Medulla oblongata (tissue), 1 donor: Measurements from ENCODE around the gene PFKFB2.

Source experiments
- DNase-seq: peaks from one replicate; pipeline ENCODE4 v3.0.0-alpha.2; 2015; ENCODE audit errors: extremely low spot score

PFKFB2 gene

DNA sequence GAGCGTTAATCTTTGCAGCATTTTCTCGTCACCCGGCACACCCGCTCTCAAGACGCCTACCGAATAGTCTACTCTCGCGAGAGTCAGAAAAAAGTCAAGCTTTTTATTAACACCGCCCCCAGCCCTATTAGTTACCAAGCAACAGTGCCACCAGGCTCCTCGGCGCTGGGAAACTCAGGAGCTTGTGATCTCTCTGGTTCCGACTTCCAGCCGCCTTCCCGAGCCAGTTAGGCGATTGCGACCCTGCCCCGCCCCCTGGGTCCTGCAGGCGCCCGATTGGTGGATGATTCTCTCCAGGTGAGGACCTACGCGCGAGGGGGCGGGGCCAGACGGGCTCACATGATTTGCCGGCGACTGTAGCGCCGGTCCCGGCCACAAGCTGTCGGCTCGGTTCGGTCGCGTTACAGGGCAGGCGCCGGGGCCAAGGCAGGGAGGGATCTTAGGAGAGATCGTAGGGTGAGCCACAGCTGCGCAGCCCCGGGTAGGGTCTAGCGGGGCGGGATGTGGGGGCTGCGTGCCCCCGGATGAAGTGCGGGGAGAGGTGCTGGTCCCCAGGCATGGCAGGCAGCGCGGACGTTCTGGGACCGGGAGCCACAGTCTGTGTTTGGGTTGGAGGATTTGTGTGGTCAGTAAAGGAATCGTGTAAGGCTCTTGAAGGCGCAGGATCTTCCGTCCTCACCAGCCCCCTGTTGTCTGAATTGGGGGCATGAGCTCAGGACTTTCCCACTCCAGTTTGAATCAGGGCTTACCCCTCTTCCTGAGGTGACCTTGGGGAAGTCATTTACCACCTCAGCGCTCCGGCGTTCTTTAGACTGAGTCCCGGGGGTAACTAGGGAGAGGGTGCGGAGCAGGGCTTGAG, at the start of gene PFKFB2:
Gene PFKFB2, plus strand, starts transcription at position 365 of the 859 bp plus-strand sequence. CDS start 1,443 bp downstream, outside the sequence.
- DNase-seq, result peak; percentile 98

DNA sequence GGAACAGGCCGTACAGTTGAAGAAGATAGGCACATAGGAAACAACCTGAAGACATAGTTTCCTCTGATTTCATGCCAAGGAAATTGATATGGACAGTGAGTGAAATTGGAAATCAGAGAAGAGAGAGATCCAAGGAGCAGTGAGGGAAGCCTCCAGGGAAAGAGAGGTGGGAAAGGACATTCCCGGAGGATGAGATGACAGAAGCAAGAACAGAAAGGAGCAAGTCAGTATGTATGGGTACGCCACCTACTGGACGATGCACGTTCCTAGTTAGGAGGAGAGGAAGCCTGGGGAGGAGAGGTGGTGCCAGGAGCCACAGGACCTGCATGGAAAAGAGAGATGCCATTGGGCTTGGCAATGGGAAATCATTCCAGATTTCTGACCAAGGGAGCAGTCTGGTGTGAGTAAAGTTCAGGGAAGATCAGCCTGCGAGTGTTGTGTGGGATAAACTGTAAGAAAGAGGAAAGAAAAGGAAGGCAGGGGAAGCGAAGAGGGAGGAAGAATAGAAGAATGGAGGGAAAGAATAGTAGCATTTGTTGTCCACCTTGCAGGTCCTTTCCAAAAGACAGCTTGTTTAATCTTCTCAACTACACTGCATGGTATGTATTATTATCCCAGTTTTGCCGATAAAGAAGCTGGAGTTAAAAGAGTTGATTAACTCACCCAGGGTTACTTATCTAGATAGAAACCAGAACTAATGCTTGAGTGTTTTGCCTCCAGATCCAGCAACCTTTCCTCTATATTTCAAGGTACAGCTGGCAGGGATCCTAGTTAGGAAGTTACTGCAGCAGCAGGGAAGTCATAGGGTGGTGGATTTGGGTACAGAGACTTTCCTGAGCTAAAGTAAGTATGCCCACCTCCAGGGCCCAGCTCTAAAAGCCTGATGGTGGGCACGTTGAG, 47.9 kb upstream of the PFKFB2 start:
- peak; percentile 53 for DNase-seq

DNA sequence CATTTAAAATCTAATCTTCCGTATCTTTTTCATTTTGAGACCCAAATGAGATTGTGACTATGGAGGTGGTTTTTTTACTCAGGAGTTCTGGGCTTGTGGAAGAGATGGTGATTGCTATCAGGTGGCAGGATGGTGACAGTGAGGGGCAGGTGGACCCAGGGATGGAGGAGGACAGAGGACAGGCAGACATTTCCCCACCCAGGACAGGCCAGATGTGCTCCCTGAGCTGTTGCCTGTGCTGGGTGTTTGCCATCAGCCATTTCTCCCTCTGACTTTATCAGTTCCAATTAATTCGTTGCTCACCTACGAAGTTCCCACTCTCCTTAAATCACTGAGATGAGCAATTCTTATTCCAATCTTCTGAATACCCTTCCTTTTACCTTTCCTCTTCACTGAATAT, 47.0 kb upstream of the PFKFB2 start:
- no peak for DNase-seq

DNA sequence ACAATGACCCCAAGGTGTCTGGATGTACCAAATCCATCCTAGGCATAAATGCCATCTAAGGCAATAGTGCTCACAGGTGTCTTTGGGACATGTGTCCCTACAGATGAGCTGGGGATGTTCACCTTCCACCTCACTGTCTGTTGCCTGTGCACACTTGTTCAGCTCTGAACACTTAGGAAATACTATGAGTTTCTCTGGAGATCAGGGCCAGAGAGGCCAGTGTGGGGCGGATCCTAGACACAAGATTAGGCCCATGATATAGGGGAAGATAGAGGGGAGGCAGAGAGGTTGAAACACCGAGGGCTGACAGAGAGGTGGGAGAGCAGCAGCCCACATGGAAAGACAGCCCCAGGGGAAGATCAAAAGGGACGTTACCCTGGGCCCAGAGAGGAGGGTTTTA, 46.2 kb upstream of the PFKFB2 start:
- DNase-seq, result no peak

DNA sequence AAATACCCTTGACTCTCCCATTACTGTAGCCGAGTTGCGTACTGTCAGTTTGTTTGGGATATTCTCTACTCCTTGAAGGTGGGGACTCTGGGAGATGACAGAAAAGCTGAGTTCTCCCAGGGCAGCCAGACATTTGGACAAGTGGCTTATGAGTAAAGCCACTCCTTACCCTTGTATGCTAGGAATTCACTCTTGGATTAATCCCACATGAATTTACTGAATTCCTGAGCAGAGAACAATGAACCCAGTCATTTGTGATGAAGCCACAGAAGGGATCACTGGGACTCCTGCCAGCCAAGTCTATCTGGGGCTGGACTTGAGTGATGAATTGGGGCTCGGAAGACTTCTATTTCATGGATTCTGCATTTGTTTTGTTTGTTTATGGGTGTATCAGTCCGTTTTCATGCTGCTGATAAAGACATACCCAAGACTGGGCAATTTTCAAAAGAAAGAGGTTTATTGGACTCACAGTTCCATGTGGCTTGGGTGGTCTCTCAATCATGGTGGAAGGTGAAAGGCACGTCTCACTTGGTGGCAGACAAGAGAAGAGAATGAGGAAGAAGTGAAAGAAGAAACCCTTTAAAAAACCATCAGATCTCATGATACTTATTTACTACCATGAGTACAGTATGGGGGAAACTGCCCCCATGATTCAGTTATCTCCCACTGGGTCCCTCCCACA, 45.6 kb upstream of the PFKFB2 start:
- no peak for DNase-seq

DNA sequence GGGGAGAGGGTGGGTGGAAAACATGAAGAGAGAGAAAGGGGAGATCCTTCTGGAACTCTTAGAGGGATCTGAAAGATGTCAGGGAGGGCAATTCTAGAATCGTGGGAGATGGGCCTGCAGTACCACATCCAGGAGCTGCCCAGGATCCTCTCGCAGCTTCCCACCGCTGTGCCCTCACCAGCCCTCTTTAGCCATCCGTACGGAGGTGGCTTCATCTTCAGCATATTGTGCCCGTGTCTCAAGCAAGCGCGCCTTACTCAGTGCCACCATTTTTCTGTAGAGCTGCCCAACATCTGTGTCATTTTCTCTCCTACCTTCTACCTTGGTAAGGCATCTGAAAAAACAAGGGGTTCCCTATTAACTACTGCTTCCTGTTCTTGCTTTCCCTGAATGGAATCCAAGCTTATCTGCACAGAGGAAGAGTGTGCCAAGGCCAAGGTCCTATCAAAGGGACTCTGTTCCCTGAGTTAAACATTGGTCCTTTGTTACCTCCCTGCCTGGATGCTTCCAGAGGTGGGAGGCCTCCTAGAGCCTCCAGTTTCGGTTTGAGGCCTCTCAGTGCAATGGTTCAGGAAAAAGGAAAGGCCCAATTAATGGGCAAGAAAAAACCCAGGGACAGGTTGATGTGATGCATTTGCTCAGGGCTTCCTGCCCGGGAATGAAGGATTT, 43.8 kb upstream of the PFKFB2 start:
- no peak for DNase-seq

DNA sequence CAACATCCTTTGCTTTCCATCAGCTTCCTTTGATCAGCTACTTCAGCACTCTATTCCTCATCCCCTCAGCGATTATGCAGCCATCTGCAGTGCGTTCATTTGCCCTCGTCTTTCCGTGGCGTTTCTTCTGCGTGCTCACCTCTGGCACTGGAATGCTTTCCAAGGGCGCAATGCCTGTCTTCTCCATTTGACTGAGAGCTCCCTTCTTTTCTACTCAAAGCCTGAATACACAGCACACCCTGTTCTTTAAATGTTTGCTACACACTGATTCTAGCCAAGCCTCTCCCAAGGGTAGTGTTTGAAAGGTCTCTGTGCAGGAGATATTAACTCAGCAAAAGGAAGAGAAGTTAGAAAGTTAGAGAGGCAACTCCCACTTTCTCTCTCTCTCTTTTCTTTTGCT, 43.1 kb upstream of the PFKFB2 start:
- no peak for DNase-seq

DNA sequence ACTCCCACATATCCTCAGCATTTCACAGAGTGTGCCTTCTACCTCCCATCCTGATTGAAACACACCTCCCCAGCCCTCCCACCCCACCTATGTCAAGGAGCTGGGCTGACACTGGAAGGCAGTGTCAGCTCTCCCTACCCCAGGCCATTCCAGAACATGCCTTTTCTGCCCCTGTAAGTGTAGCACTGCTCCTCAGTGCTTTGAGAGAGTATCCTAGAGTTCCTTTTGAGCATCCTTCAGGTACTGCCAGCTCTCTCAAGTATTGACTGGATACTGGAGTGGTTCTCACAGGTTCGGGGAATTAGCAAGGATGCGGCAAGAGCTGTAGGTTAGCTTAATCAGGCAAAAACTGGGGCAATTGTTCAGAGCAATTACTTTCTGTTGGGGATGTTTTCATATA, 42.3 kb upstream of the PFKFB2 start:
- DNase-seq, result no peak

DNA sequence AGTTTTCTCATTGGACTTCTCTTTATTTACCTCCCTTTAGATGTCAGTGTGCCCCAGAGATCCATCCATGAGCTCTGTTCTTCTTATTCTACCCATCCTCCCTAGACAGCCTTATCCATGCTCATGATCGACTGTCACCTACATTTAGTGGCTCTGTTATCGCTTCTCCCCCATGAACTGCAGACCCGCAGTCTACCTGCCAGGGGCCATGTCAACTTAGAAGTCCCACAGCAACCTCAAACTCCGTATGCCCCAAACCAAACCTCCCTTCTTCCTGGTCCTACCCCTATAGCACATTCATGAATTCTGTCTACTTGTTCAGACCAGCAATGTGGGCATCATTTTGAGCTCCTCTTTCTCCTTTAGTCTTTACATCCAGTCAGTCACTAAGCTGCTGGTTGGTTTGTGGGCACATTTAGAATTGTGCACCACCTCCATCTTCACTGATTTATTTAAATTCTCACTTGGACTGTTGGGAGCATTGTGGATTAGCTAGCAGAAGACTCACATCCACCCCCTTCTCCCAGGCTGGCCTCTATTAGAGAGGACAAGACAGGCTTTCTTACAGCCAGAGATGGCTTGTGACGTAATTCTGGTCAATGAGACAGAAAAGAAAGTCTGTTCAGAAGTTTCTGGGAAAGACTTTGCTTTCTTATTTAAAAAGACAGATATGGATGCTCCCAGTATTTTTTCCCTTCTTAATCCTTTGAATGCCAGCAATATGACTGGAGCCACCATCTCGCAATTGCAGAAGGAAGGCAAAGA, 39.6 kb upstream of the PFKFB2 start:
- DNase-seq, result no peak

DNA sequence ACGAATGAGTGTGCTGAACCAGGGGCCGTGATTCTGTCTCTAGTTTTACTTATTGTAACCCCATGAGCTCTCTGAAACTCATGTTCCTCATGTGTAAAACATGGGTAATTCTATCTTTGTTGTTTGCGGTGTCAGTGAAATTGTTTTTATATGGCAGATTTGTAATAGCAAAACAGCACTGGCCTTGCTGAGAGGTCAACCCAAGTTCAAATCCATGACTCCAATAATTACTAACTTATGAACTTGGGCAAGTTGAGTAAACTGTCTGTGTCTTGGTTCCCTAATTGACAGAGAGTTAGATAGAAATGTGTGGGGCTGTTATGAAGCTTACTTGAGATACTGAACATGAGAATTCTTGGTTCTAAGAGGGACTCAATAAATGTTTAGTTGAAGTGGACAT, 38.3 kb upstream of the PFKFB2 start:
- DNase-seq, result no peak

DNA sequence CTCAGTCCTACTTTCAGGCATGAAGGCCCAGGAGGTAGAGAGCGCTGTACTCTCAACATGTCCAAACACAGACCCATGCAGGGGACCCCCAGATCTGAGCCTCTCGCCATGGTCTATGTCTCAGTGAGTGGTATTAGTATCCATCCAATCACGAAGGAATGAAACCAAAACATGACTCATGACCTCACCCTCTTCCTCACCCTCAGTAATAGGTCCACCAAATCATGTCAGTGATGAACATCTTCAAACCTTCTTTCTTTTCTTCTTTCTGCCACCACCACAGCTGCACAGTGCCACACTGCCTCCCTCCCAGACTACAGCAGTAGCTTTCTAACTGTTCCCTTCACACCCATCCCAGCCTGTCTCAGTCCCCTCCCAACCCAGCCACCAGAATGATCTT, 37.3 kb upstream of the PFKFB2 start:
- no peak for DNase-seq

DNA sequence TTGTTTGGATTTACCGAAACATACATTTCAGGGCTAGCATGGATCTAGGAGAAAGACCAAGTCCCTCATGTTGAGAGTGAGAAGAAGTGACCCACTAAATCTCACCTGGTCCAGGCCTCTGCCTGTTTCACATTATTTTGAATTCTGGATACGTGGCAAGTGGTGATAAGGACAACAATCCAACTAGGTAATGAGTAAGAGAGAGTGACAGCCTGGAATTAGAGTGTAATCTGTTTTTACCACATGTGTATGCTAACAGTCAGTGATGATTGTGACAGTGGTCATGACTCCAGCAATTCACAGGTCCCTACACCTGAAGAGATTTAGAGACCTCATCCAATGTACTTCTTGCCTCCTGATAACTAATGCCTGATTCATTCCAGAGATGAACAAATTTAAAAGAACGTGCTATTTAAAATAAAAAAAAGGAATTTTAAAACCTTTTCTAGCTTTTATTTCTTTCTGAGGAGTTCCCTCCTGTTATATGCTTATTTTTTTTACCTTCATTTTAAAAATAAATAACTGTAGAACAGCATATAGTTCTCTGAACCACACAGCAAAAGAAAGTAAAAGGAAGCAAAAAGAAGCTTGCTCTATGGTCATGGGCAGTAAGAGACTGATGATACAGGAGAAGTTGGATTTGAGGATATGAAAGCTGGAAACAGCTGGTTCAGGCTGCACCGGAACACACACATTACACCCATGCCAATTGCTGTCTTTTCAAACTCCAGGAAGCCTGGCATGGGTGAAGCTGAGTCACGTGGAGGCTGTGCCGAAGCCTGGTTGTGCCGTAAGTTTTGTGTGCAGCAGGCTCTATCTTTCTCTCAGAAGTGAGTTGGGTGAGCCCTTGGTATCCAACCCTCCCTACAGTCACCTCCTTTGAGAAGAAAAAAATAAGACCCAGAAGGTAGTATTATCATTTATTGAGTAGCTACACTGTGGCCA, 35.2 kb upstream of the PFKFB2 start:
- peak; percentile 53 for DNase-seq

DNA sequence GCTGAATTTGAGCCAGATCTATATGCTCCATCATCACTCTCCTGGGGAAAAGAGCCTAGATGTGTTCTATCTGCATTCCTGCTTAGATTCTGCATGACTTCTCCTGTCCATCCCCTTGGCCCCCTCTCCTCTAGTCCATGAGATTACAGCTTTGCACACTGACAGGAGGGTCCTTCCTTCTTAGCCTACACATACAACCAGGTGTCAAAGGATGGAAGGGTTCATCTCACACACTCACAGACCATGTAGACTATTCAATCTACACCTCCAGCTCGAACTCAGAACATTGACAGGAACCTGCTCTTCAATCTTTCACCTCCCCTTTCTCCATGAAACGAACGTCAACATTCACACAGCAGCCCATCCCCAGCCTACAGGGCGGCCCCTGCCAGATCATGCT, 34.4 kb upstream of the PFKFB2 start:
- no peak for DNase-seq

DNA sequence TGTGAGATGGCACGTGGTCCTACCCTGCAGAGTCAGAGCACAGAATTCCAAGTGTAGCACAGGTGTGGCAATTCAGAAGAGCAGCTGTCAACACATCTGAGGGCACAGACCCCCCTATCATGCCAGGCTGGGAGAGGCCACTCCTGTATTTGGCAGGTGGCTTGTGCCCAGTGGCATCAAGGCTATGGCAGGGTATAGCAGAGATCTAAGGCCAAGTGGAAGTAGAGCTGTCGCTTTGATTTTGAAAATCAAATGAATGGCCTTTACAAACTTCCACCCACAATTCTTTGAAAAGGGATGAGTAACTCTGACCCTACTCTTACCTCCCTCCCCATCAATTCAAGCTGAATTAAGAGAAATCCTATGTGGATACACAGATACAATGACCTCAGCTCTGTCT, 33.9 kb upstream of the PFKFB2 start:
- DNase-seq, result no peak

DNA sequence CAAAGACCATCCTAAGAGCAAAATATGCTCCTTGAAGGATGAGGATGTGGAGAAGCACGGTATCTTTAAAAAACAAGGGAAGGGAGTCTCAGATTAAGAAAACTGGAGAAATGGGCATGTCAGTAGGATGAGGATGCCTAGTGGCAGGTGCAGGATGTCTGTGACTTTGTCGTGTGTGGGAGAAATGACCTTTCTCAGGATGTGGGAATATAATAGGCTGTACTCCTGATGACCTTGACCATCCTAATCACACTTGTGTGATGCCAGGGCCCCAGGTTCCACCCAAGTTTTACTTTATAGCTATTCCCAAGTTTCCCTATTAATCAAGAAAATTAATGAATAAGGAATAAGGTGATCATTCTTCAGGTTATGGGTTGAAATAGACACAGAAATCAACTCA, 33.4 kb upstream of the PFKFB2 start:
- DNase-seq, result no peak

DNA sequence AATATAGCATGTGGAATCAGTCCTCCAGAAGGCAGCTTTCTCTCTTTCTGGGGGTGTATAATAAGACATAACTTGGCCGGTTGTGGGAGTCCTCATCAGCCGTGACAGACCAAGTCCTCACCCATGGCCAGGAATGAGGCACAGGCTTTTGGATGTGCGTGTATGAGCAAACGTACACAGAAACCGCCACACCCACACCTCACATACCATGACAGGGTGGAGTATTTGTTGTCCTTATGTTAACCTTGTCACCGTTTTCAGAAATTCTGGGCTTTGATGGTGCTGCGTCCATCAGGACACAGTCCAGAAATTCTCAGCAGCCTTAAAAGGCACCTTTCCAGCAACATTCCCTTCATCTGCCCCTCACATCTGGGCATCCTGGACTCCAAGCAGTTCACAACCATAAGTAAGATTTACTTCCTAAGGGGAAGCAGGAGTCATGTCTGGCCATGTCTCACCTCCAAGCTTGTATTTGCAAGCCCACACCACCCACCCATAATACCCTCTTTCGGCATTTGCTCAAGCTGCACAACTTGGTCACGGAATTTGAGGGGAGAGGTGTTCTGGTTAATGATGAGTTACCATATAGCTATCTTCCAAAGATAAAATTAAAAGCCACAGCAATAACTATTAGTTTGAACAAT, 32.9 kb upstream of the PFKFB2 start:
- DNase-seq, result no peak

DNA sequence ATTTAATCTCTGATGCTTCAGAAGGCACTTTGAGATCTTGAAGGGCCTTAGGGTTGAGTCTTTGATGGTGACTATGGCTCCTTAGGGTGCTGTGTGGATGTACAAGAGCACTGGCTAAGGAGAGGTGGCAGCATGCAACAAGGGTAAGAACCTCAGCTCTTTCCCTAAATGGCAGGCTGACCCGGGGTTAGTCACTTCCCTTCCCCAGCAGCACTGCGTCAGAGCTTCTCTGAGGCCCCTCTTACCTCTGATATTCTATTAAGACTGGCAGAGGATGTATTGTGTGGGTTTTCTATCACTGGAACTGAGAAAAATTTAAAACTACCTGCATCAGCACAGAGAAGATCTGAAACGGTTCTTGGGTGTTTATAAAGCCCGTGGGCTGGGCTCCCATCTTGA, 32.4 kb upstream of the PFKFB2 start:
- DNase-seq, result no peak

DNA sequence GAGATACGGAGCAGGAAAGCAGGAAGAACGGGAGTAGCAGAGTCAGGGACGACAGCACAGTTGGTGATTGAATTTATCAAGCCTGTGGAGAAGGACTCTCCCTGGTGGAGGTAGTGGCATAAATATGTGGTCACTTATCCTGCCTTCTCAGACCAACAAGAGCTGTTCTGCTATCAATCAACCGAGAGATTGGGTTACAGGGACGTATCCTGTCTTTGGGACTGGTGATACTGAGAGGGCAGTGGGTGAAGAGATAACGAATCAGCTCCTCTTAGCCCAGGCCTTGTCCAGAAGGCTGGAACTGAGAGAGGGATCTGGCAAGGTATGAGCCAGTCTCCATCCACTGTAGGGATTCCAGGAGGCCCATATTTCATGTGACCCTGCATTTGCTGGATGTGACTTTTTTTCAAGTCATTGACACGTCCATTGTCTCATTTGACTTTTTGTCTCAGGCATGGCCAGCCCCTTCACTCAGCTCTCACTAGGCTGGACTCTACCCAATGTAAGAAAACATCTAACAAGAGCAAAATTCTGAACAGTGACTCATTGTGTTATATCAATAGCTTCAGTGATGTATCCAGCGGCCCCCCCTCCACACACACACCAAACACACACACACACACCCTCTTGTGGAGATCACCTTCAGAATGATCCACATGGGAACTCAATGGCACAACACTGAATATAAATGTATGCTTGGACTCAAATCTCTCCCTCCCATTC, 31.8 kb upstream of the PFKFB2 start:
- peak; percentile 15 for DNase-seq
